ENCODE measurements around the gene RPTOR.

RPTOR gene

GRCh38 chr17:80892019-80892855, 347.6 kb downstream of the RPTOR start:
- no peak for TF ChIP-seq CTCF (IDR thresholded peaks at IDR 0.05)
- H3K27ac ChIP-seq, result peak overlapping the region in 1 of 2 donors; percentile 11
- H3K4me3 ChIP-seq, result no peak overlapping the region
- DNase-seq (ENCODE audit: low spot score), result no peak

- TF ChIP-seq CTCF (IDR thresholded peaks at IDR 0.05), result no peak
- DNase-seq (ENCODE audit: low spot score), result no peak
- Histone ChIP-seq H3K4me3 (no peak overlapping the region), H3K27ac (no peak overlapping the region)
Observed at GRCh38 chr17:80892900-80893603, 348.4 kb downstream of the RPTOR start.

GRCh38 chr17:80893604-80894438, 349.2 kb downstream of the RPTOR start:
- H3K27ac ChIP-seq, result no peak overlapping the region
- DNase-seq (ENCODE audit: low spot score), result no peak

GRCh38 chr17:80894439-80894721, 349.7 kb downstream of the RPTOR start:
- Histone ChIP-seq H3K4me3 (no peak overlapping the region), H3K27ac (no peak overlapping the region)
- no peak for DNase-seq (ENCODE audit: low spot score)
- no peak for TF ChIP-seq CTCF (IDR thresholded peaks at IDR 0.05)

More at GRCh38 chr17:80893604-80894438, 349.2 kb downstream of the RPTOR start:
- no peak overlapping the region for H3K4me3 ChIP-seq
- TF ChIP-seq CTCF (IDR thresholded peaks at IDR 0.05), result no peak

- no peak overlapping the region for H3K4me3 ChIP-seq
- DNase-seq (ENCODE audit: low spot score), result no peak
- TF ChIP-seq CTCF (IDR thresholded peaks at IDR 0.05), result no peak
- H3K27ac ChIP-seq, result no peak overlapping the region
Observed at GRCh38 chr17:80894726-80895125, 350.1 kb downstream of the RPTOR start.

GRCh38 chr17:80895366-80895765, 350.7 kb downstream of the RPTOR start:
- DNase-seq (ENCODE audit: low spot score), result no peak
- no peak overlapping the region for H3K4me3 ChIP-seq
- no peak for TF ChIP-seq CTCF (IDR thresholded peaks at IDR 0.05)
- no peak overlapping the region for H3K27ac ChIP-seq

Data from coronary artery (tissue), 2 donors.